HL-60 (cell line): ENCODE results near the gene FHDC1.

Experiments
- DNase-seq, 2 experiments: peaks; one replicate each; pipeline ENCODE4 v3.0.0-alpha.2; 2010 to 2020; ENCODE audit warnings: low read depth in 1 of 2, low spot score in 1 of 2
- H3K27ac ChIP-seq: fragments of 250-450 bp; sonication (Bioruptor Pico); replicated peaks from 2 replicates; pipeline ENCODE4 v1.5.1; 2020; ENCODE audit warnings: mild to moderate bottlenecking, moderate library complexity
- H3K27me3 ChIP-seq: fragments of 250-450 bp; sonication (Bioruptor Pico); 2 replicates; pipeline ENCODE4 v1.5.1; 2021; ENCODE audit warnings: mild to moderate bottlenecking, moderate library complexity; ENCODE audit not compliant: insufficient read depth, poor library complexity, severe bottlenecking
- H3K4me3 ChIP-seq: replicated peaks from 2 replicates; pipeline ENCODE4 v1.5.1; 2011; ENCODE audit warnings: mild to moderate bottlenecking, control low read depth, low read length; ENCODE audit not compliant: insufficient read depth
- CTCF ChIP-seq: IDR thresholded peaks from one replicate; pipeline ENCODE4 v1.5.1; 2011; ENCODE audit warnings: low read length, control low read depth, inconsistent platforms; ENCODE audit not compliant: insufficient read depth
- GABPA ChIP-seq: IDR thresholded peaks from 2 replicates; pipeline ENCODE4 v1.6.1; 2012; ENCODE audit warnings: low read depth
- POLR2AphosphoS5 ChIP-seq: IDR thresholded peaks from 2 replicates; pipeline ENCODE4 v1.6.1; 2012; ENCODE audit warnings: low read depth
- SPI1 ChIP-seq: IDR thresholded peaks from 2 replicates; pipeline ENCODE4 v1.6.1; 2012; ENCODE audit warnings: low read depth, mild to moderate bottlenecking, borderline replicate concordance
- TF ChIP-seq, protein P1 (sequence below): IDR thresholded peaks from 2 replicates; pipeline ENCODE4 v1.6.1; 2012; ENCODE audit warnings: low read depth; ENCODE audit not compliant: insufficient replicate concordance

The FHDC1 gene

DNA sequence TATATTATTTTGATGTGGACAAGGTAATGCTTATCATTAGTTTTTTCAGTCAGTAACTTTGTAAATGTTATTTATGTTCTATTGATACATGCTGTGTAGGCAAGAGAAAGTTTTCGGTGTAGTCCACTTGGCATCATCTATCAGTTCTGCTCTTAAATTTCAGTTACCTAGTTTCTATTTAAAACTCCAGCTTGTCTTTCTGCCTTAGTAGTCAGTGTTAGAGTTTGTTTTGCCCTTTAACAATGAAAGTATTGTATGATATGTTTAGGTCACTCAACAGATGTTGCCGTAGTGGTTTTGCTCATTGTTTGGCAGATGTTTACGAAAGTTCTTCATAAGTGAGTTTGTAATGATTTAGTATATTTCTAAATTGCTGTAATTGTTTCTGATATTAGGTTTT is 34.9 kb upstream of the FHDC1 start:
- TF ChIP-seq CTCF (no peak), GABPA (no peak), POLR2AphosphoS5 (no peak), SPI1 (no peak)
- TF ChIP-seq, protein P1, sequence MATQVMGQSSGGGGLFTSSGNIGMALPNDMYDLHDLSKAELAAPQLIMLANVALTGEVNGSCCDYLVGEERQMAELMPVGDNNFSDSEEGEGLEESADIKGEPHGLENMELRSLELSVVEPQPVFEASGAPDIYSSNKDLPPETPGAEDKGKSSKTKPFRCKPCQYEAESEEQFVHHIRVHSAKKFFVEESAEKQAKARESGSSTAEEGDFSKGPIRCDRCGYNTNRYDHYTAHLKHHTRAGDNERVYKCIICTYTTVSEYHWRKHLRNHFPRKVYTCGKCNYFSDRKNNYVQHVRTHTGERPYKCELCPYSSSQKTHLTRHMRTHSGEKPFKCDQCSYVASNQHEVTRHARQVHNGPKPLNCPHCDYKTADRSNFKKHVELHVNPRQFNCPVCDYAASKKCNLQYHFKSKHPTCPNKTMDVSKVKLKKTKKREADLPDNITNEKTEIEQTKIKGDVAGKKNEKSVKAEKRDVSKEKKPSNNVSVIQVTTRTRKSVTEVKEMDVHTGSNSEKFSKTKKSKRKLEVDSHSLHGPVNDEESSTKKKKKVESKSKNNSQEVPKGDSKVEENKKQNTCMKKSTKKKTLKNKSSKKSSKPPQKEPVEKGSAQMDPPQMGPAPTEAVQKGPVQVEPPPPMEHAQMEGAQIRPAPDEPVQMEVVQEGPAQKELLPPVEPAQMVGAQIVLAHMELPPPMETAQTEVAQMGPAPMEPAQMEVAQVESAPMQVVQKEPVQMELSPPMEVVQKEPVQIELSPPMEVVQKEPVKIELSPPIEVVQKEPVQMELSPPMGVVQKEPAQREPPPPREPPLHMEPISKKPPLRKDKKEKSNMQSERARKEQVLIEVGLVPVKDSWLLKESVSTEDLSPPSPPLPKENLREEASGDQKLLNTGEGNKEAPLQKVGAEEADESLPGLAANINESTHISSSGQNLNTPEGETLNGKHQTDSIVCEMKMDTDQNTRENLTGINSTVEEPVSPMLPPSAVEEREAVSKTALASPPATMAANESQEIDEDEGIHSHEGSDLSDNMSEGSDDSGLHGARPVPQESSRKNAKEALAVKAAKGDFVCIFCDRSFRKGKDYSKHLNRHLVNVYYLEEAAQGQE, result no peak
- no peak for DNase-seq
- H3K27me3 ChIP-seq, result no peaks in the 10 kb centered on the region

GRCh38 chr4:152903658-152904057 is 32.5 kb upstream of the FHDC1 start:
- no peak overlapping the region for H3K27ac ChIP-seq
- DNase-seq, result no peak
- TF ChIP-seq CTCF, result no peak
- TF ChIP-seq GABPA, result no peak
- TF ChIP-seq POLR2AphosphoS5, result no peak
- TF ChIP-seq, protein P1, result no peak
- no peak for TF ChIP-seq SPI1
- no peaks in the 10 kb centered on the region for H3K27me3 ChIP-seq
- no peak overlapping the region for H3K4me3 ChIP-seq

More for the DNA sequence above, 34.9 kb upstream of the FHDC1 start:
- no peak overlapping the region for H3K4me3 ChIP-seq
- no peak overlapping the region for H3K27ac ChIP-seq

DNA sequence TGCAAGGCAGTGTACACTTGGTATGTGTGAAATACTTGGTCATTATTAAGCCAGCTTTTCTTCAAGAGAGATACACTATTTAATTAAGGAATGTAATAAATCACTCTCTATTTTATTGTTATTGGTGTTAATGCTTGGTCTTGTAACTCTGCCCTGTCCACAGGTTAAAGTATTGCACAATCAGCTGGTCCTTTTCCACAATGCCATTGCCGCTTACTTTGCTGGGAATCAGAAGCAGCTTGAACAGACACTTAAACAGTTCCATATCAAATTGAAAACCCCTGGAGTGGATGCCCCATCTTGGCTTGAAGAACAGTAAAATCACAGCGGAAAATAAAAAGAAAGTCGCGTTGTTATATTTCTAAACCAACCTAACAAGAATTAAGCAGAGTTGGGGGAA is 26.2 kb upstream of the FHDC1 start:
- DNase-seq, result no peak
- no peak overlapping the region for H3K27ac ChIP-seq
- no peak overlapping the region for H3K4me3 ChIP-seq
- TF ChIP-seq POLR2AphosphoS5 (no peak), GABPA (no peak), SPI1 (no peak), CTCF (no peak)
- TF ChIP-seq, protein P1, result no peak
- no peaks in the 10 kb centered on the region for H3K27me3 ChIP-seq
